ENCODE data around the gene DDX24.

GRCh38 chr14:94077111-94077821 lies 3.7 kb downstream of the DDX24 start:
- TF ChIP-seq PREB (CRISPR knock-in tag; IDR thresholded peaks at IDR 0.05; ENCODE audit: borderline replicate concordance) (no peak), ZNF121 (CRISPR knock-in tag; IDR thresholded peaks at IDR 0.05) (no peak), KAT7 (CRISPR knock-in tag; IDR thresholded peaks at IDR 0.05; ENCODE audit: borderline replicate concordance) (no peak), CTCF (IDR thresholded peaks at IDR 0.05) (no peak), ESRRA (CRISPR knock-in tag; IDR thresholded peaks at IDR 0.05; ENCODE audit: borderline replicate concordance) (no peak), FOXP4 (CRISPR knock-in tag; IDR thresholded peaks at IDR 0.05) (no peak), FOXK1 (CRISPR knock-in tag; IDR thresholded peaks at IDR 0.05) (no peak), ATF2 (CRISPR knock-in tag; IDR thresholded peaks at IDR 0.05; ENCODE audit: borderline replicate concordance, low read depth) (no peak), MLX (CRISPR knock-in tag; IDR thresholded peaks at IDR 0.05) (no peak), CBFB (CRISPR knock-in tag; IDR thresholded peaks at IDR 0.05; ENCODE audit: low read depth) (no peak), NFATC4 (CRISPR knock-in tag; IDR thresholded peaks at IDR 0.05) (no peak)

Measured in WTC11 (cell line).